NCI-H1092 treated with DMSO at 0.1 percent for 48 hours (cell line): ENCODE measurements around the gene ARFIP2.
"Not testable (repeated sequence)": the region's sequence is repeated elsewhere in the genome, so short reads cannot be mapped to it uniquely, and the experiment has no call there.

Experiments used
- DNase-seq: peaks from one replicate; lab custom pipeline; 2025; lab: John Stamatoyannopoulos, UW

ARFIP2 gene, protein sequence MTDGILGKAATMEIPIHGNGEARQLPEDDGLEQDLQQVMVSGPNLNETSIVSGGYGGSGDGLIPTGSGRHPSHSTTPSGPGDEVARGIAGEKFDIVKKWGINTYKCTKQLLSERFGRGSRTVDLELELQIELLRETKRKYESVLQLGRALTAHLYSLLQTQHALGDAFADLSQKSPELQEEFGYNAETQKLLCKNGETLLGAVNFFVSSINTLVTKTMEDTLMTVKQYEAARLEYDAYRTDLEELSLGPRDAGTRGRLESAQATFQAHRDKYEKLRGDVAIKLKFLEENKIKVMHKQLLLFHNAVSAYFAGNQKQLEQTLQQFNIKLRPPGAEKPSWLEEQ

DNA sequence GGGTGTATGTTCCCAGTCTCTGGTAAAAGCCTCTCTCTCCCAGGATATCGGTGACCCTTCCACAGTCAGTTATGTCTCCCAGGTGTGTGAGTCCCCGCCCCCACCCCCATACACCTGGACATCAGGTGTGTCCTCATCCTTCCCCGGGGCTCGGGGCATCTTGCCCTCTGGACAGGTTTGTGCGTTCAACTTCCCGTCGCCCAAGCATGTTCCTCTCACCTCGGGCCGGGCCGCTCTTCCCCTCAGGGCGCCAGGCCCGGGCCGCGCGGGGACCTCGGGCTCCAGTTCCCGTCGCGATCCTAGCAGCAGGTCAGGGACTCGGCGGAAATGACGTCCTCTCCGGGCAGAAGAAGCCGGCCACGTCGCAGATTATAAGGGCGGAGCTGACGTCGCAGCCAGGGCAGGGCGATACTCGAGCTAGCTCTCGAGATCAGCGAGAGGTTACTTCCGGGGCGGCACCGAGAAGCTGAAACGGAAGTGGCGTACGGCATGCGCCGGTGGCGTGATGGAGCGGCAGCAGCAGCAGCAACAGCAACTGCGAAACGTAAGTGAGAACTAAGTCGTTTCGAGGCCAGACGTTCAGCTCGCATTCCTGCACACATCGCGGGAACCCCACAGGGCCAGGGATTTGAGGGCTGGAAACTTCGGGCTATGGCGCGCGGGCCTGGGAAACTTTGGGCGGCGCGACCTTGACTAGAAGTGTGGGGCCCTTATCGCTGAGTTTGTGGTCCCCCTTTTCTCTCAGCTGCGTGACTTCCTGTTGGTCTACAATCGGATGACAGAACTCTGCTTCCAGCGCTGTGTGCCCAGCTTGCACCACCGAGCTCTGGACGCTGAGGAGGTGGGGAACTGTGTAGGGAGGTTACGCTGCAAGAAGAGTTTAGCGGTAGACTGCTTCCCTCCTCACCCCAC lies at the start of gene ARFIP2, which contains the start of gene TIMM10B:
ARFIP2 (minus strand) TSS at position 320 of the 912 bp plus-strand sequence. CDS start 910 bp downstream, outside the sequence.
TIMM10B (plus strand) TSS at position 490 of the 912 bp plus-strand sequence; CDS start at position 506, 16 bp downstream.
- peak; percentile 97 for DNase-seq

DNA sequence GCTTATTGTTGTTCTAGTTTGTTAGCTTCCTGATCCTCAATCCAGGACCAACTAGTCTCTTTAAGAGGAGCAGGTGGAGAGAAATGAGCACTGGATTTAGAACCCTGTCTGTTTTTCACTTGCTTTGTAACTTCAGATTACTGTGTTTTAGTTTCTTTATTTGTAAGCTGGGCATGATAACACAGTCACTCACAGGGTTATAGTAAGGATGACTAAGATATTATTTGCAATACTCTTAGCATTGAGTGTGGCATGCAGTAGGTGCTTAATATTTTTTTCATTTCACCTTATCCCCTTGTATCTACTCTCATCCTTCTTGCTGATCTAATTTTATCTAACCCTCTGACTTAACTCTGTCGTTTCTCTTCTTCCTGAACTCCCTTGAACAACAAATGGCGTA lies 49.7 kb upstream of the ARFIP2 start:
- no peak for DNase-seq

DNA sequence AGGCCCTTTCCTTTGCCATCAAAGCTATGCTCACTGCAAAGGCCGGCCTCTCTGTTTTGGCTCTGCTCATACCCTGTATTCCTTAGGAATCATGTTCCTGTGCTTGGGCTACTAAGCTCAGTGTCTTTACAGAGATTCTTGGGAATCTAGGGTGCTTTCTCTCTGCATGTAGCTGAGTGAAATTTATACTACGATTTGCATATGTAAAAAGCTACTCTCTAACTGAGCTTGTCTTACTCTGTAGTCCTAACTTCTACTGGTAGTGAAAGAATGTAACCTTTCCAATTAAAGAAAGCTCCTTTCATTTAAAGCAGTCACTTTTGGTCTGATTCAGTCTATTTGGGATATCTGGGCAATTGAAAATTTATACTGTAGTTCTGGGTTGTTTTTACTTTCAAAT lies 48.1 kb upstream of the ARFIP2 start:
- no peak for DNase-seq

DNA sequence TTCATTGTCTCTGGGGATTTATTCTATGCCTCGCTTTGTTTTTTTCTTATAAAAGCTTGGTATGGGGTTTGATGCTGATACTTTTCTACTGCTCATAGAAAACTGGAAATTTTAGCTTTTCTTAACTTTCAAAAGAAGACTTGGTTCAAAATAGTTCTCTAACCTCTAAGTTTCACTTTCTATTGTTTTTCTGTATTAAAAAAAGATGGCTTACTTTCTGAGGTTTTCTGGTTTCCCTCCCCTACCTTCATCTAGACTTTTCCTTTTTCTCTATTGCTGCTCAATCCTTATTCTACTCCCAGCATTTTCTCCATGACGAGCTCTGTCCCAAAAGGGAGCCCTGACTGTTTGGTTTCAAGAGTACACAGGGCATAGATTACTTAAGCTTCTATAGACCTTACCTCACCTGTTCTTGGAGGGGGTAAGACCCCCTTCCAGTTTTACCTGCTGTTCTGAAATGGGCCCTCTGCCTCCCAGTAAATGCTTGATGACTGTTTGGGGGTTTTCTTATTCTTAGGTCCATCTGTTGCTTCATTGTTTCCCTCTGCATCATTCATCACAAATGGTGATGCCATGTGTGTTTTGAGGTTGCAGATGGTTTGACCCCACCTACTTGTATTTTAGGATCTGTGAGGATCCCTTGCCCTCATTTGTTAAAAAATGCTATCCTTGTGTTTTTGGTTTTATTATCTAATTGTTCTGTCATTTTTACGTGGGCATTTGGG lies 45.4 kb upstream of the ARFIP2 start:
- DNase-seq = no peak

DNA sequence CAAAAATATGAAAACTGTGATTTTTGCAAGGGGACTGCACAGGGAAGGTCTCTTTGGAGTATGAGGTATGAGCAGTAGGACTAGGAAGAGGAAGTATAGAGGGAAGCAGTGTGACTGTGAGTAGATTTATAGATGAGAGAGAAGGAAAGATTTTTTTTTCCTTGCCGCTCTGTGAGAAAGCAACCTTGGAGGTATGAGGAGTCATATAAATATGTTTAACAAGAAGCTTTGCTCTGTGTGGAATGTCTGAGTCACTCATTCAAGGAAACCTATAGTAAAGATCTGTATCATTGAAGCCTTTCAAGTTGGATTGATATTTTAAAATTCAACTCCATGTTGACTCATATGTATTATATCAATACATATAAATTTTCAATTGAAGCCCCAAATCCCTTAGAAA lies 42.1 kb upstream of the ARFIP2 start:
- DNase-seq = no peak

DNA sequence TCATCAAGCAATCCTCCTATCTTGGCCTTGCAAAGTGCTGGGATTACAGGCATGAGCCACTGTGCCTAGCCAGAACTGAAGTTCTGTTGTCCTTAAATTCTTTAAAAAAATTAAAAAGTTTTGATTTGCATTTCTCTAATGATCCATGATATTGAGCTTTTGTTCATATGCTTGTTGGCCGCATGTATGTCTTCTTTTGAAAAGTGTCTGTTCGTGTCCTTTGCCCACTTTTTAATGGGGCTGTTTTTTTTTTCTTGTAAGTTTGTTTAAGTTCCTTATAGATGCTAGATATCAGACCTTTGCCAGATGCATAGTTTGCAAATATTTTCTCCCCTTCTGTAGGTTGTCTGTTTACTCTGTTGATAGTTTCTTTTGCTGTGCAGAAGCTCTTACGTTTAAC lies 40.8 kb upstream of the ARFIP2 start:
- not testable (repeated sequence) for DNase-seq

DNA sequence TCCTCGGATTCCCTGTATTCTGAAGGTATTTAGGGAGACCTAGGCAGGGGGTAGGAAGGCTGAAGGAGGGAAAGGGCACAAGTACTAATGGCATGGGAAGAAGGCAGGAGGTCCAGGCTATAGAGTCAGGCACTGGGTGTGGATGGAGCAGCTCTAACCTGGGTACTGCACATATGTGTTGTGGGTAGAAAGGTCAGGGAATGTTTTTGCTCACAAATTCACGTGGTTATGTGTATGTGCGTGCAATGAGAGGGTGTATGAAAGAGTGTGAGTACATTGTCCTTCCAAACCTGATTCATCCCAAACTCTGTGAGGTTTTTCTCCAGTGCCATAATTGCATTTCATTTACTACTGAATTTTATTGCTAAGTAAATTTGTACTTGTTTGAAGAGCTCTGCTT lies 39.1 kb upstream of the ARFIP2 start:
- DNase-seq = no peak

DNA sequence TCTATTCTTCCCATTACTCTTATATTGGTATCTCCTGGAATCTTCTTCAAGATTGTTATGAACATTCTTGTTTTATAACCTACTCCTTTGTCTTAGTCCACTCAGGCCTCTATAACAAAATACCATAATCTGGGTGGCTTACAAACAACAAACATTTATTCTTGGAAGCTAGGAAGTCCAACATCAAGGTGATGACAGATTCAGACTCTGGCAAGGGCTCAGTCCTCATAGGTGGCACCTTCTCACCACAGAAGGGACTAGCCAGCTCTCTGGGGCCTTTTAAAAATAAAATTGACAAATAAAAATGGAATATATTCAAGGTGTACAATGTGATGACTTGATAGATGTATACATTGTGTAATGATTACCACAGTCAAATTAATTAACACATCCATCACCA lies 35.7 kb upstream of the ARFIP2 start:
- no peak for DNase-seq

DNA sequence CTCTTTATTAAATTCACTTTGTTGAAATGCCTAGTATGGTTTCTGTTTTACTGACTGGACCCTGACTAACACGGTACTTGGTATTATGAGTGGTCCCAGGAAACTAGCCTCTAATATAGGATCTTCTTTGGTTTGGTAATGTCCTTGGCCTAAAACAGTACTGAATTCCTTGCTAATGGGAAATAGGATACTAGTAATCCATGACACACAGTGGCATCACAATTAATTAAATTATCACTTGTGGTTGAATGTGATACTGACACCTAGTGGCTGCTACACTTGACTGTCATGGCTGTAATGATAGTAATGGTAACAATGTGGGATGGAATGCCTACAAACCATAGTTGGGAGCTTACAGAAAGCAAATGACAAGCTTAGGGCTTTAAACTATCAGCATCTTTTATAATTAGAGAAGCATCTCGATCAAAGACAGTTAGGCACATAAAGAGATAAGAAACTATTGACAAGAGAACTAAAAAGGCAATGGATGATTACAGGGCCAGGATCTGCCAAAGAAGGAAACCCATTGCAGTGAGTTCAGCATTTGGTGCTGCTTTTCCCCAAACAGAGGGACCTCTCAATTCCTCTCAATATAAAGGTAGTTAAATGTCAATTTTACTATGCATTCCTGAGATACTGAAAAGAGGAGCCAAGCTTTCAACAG lies 24.6 kb upstream of the ARFIP2 start:
- DNase-seq = peak; percentile 18

DNA sequence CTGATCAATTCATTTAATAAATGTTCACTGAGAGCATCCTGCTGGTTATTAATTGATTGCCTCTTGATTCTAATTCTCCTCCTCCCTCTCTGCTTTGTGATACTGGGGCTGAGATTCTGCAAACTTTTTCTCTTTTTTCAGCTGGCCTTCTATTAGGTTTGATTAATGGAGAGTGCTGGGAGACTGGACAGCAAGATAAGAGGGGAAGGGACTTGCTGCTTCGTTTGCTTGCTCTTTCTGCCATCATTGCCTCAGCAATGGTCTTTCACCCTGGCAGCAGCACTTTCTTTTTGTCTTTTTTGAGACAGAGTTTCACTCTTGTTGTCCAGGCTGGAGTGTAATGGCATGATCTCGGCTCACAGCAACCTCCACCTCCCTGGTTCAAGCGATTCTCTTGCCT lies 23.0 kb upstream of the ARFIP2 start:
- DNase-seq = no peak

DNA sequence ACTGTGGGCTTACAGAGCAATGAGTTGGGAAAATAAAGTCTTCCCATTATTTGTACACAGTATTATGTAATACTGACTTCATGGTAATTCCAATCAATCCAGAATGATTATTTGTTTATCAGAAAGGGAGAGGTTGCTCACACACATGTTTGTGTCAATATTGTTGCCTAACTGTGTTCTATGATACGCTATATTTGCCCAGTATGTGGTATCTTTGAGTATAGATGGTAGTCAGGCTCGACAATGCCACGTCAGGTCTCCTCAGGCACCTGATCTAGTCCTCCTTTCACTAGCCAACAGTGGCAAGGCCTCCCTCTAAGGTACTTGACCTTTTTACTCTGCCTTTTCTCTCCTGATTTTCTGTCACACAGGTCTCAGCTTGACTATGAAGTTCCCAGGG lies 21.3 kb upstream of the ARFIP2 start:
- no peak for DNase-seq

DNA sequence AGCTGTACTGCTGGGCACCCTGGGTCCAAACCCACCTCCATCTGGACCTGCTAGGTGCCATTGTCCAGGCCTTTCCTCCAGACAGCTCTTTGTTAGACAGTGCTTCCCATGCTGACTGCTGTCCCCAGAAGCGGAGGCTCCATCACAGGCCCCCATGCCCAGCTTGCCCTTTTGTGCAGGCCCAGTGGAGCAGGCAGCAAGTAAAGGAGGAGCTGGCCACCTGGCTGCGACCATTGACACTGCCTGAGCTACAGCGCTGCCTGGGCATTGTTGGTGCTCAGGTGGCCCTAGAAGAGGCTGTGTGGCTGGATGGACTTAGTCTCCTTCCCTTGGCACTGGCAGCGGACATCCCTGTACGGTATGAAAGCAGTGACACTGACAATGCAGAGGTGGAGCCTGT lies 17.4 kb upstream of the ARFIP2 start:
- DNase-seq = no peak

DNA sequence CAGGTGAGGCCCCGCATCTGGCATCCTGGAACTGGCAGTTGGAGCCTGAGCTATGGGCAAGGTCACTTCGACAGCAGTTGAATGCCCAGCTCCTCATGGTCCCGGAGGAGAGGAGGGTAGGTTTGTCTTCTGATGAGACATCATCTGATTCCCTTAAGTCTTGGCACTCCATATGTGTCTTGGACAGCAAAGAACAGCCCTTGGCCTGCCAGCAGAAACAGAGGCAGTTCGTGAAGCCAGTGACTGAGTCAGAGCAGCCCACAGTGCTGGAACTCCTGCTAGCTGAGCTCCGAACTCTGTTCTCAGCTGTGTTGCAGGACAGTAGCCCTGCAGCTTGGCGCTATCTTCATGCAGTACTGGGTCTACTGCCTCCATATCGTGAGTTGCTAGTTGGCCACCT lies 17.0 kb upstream of the ARFIP2 start:
- no peak for DNase-seq

DNA sequence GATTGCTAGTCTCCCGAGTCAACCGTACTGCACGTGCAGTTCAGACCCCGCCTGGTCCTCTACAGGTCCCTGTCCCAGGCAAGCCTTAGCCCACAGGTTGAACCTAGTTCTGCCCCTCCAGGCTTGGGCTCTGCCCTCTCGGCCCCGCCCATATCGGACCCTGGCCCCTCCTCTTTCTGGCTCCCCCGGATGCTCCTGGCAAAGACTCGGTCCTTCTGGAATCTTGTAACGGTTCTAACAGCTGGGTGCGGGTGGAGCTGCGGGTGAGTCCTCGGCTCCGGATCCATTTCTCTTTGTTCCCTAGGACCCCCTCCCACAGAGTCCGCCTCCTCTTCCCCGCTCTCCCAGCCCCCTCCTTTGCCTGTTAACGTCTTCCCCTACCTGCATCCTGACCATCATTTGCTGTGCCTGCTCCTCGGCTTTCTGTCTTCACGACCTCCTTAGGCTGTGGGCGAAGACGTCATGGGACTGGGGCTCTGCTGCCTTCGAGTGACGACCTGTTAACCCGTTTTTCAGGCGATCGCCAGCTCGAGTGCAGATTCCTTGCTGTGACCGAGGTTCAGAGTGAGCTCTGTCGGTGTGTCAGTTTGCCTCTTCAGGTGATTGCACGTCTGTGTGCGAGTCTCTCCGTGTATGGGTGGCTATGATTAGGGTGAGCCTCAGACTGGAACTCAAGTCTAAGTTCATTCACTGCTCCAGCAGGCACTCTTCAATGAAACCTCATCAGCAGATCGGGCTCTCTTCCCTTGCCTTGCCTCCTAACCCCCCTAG lies 16.1 kb upstream of the ARFIP2 start, which contains the start of gene DNHD1:
DNHD1 (plus strand) TSS at position 212 of the 771 bp plus-strand sequence. CDS start 936 bp downstream, outside the sequence.
- DNase-seq = no peak

DNA sequence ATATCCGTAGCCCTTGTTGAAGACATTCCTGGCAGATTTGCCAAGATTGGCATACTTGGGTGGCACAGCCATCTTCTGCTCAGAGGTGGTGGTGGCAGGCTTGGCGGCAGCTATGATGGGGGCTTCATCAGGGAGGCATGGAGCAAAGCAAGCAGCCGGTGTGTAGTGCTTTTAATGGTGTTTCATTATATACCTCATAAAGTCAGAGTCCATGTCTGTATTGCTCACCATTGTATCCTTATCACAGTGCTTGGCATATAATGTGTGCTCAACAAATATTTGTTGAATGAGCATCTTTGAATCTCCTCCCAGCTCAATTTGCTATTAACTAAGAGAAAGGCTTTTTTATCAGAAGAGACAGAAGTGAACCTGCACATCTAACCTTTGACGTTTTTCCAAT lies 8.2 kb upstream of the ARFIP2 start:
- DNase-seq = no peak

DNA sequence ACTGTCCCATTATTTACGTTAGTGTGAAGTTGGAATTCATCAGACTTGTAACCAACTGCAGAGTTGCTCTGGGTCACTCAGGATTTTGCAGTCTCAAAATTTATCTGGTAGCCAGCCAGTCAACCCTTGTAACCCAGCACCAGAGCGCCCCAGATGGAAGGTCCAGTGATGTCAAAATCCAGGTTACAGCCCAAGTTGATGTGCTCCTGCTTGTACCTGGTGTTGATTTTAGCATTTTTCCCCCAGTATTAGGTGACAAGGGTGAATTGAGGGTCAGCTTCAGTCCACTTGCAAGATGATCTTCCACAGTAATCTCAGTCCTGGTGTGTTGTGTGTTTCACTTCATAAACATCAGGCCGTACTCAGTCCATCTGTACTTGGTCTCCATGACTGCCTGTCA lies 7.7 kb upstream of the ARFIP2 start:
- no peak for DNase-seq

DNA sequence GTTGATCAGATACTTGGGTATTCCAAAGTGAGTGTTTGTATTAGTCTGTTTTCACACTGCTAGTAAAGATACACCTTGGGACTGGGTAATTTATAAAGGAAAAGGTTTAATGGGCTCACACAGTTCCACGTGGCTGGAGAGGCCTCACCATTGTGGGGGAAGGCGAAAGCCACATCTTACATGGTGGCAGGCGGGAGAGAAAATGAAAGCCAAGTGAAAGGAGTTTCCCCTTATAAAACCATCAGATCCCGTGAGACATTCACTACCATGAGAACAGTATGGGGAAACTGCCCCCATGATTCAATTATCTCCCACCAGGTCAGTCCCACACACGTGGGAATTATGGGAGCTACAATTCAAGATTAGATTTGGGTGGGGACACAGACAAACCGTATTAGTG lies 7.2 kb upstream of the ARFIP2 start:
- DNase-seq = no peak

DNA sequence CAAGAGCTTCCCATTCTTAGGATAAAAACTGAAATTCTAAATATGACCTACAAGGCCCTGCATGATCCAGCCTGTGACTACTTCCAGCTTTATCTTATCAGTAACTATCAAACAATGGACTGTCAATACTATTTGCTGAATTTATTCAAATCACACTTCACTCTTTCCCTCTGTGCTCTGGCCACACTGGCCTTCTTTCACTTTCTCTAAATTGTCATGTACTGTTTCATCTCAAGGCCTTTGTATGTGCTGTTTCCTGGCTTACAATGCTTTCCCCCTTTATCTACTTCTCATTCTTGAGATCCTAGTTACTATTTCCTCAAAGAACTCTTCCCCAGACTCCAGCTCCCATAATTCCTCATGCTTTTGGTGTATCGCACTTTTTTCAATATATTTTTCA lies 5.8 kb upstream of the ARFIP2 start:
- no peak for DNase-seq

DNA sequence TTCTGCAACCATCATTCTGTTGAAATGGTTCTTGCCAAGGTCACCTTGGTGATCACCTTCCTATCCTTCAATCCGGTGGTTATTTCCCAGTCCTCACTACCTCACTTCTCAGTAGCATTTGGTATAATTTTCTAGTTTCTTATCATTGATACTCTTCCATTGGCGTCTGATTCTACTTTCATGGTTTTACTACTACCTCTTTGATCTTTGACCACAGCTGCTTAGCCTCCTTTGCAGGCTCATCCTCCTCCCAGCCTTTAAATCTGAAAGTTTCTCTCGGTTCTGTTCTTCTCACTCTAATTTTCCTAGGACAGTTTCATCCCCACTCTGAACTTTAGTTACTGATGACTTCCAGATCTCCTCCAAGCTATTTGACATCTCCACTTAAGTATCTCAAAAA lies 5.1 kb upstream of the ARFIP2 start:
- no peak for DNase-seq

DNA sequence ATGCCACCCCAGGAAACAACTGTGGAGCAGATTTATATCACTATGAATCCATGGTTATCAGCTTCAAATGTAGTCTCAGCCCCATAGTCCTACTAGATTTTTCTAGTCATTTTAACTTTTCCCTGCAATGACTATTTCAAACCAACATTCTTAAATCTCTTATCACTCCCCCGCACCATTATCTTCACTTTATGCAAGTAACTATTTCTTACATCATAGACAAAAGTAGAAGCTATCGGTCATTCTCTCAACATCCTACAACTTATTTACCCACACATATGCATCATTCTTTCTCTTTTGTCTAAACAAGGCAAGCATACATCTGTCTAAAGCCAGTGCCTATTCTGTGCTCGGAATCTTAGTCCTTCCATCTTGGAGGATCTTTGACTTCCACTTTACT lies 4.5 kb upstream of the ARFIP2 start:
- no peak for DNase-seq

DNA sequence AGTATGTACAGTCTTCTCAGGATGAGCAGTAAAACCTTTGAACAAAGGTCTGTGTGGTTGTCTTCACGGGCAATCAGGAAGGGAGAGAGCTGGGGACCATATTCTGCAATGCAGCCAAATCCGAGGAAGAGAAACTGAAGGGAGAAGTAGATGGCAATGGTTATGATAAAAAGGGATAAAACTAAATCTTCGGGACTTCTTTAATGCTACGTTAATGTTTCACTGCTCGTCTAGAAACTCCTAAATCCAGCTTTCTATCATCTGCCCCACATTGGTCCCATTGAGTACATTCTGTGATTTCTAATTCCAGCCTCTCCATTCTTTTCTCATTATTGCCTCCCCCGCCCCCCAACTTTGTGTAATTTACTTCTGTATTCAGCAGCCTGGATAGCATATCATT lies 1.9 kb upstream of the ARFIP2 start:
- no peak for DNase-seq
